Fibroblast of gingiva (primary cell): Measurements from ENCODE around the gene TOP2A.

ENCODE experiments used
- DNase-seq: peaks from one replicate; pipeline ENCODE4 v3.0.0-alpha.2; 2011; ENCODE audit warnings: low read depth

The TOP2A gene

DNA sequence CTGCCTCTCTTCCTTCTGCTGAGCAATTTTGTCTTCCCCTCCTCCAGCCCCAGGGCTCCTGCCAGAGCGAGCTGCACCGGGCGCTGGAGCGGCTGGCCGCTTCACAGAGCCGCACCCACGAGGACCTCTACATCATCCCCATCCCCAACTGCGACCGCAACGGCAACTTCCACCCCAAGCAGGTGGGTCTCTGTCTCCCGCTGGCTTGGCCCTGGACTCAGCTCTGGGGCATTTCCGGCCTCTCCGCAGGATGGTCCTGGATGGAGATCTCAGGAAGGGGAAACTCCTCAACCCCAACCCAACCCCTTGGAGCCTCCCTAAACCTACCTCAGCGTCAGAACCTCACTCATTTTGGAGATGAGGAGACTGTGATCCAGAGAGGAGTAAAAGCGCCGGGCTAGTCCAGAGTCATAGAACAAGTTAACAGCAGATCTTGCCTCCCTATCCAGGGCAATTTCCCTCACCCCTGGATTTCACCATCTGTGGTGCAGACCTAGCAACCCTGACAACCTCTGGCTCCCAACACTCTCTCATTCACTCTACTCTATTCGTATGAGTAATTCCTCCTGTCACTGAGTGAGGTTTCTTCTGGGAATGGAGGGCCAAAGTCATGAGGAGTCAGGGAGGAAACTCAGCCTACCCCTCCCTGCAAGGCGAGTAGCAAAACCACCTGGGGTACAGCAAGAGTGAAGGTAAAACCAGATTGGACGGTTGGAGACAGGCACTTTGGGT, 36.4 kb upstream of the TOP2A start:
- DNase-seq = peak; percentile 53

DNA sequence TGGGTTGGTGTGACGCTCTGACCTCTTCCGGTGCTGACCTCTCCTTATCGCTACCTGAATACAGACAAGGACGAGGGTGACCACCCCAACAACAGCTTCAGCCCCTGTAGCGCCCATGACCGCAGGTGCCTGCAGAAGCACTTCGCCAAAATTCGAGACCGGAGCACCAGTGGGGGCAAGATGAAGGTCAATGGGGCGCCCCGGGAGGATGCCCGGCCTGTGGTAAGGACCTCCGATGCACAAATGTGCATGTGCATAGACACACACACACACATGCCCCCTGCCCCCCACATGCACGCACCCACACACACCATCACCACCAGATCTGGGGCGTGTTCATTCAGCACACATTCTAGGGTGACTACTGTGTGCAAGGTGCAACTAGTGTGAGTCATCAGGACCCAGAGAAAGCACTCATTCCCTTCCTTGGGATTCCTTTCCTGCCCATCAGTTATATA, 35.3 kb upstream of the TOP2A start:
- DNase-seq = peak; percentile 50

DNA sequence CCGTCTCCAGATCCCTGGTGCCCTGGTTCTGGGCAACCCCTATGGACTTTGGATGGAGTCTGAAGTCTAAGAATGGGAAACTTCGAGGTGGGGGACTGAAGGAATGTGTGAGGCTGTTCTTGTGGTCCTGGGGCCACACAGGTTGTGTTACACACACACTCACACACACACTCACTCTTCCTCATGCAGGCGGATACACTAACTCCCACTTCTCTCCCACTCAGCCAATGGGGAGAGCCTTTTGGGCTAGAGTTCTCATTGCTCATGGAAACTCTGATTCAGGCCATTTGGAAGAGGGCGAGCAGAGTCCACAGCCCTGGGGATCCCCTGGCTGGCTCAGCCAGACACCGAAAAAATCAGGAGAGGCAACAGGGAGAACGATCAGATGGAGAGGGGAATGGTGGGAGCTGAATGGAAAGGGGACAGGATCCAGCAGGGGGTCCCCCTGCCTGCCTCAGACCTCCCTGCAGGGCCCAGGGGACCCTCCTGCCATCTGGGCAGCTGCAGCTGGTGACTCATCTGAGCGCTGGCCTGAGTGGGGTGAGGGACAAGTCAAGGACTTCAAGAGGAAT, 34.6 kb upstream of the TOP2A start:
- peak; percentile 93 for DNase-seq

- DNase-seq = peak; percentile 97
Measured at GRCh38 chr17:40451420-40451819, 33.7 kb upstream of the TOP2A start.

DNA sequence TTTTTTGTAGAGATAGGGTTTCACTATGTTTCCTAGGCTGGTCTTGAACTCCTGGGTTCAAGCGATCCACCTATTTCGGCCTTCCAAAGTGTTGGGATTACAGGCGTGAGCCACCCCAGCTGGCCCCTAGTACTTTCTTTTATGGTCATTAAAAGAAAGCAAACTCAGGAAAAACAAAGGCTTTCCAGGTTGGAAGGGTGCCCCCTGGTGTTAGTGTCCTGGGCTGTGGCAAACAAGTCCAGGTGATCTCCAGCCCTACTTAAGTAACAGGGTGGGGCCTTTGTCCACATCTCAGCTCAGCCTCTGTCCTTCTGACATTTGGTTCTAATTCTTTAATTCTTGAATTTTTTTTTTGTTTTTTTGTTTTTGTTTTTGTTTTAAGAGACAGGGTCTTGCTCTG, 32.5 kb upstream of the TOP2A start:
- peak; percentile 61 for DNase-seq

DNA sequence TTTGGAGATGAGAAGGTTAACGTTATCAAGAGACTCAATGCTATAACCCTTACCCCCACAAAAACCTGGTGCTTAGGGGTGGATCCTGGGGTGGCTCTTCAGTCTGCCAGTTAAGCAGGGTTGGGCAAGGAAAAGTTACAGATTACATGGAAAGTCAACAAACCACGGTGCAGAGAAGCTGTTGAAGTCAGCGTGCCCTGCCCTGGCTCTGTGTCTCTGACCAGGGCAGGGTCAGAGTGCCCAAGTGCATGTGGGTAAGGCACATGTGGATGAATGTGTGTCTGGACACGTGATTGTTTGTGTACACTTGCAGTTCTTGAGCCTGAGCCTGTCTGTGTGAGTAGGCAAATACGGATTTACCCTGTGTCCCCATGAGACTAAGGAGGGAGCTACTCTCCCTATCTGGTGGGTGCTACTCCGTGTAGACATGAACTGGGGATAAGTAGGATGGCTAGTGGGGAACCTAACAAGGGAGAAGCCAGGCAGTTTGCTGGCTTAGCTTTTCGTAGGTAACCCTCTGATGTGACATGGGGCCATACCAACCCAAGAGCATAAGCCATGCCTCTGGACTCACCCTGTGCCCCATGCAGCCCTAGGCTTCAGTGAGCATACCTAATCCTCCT, 31.1 kb upstream of the TOP2A start:
- DNase-seq = peak; percentile 73

DNA sequence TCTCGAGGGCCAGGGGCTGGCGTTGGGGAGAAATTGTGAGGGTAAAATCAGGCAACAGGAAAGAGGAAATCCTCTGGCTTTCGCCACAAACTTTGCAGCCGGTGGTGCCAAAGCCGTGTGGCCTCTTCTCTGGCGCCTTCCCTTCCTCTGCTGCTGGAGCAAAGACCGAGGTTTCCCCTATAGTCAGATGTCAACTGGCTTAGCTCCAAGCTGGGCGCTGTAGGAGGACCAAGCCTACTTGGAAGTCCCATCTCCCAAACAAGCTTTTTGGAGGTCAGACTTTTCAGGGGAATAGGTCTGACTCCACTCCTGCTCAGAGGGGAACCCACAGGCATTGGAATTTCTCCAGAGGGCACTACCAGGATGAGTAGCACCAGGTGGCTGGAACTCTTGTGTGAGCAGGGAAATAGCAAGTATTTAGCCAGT, 30.5 kb upstream of the TOP2A start:
- peak; percentile 67 for DNase-seq

- peak; percentile 21 for DNase-seq
Measured at GRCh38 chr17:40447806-40448205, 30.1 kb upstream of the TOP2A start.

DNA sequence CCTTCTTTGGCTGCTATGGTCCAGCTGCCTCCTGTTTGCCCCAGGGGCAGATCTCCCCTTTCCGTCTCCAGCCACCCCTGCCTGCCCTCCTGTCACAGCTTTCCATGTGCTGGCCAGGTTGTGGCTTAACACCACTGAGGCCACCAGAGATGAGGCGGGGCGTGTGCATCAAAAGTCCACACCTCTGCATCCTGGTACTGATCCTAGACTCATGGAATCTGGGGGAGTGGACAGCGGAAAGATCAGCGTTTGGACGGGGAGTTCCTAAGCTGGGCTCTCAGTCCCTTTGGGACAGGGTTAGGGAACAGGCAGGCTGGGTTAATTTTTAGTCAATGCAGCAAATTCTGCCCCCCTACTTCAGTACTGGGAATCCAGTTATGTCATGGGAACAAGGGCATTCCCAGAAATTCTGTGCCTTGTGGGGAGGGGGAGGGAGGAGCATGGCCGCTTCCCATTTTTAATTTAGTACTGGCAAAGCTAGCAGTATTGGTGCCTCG, 29.5 kb upstream of the TOP2A start:
- DNase-seq = peak; percentile 49

- DNase-seq = peak; percentile 63
Measured at GRCh38 chr17:40445751-40446468, 28.2 kb upstream of the TOP2A start.

DNA sequence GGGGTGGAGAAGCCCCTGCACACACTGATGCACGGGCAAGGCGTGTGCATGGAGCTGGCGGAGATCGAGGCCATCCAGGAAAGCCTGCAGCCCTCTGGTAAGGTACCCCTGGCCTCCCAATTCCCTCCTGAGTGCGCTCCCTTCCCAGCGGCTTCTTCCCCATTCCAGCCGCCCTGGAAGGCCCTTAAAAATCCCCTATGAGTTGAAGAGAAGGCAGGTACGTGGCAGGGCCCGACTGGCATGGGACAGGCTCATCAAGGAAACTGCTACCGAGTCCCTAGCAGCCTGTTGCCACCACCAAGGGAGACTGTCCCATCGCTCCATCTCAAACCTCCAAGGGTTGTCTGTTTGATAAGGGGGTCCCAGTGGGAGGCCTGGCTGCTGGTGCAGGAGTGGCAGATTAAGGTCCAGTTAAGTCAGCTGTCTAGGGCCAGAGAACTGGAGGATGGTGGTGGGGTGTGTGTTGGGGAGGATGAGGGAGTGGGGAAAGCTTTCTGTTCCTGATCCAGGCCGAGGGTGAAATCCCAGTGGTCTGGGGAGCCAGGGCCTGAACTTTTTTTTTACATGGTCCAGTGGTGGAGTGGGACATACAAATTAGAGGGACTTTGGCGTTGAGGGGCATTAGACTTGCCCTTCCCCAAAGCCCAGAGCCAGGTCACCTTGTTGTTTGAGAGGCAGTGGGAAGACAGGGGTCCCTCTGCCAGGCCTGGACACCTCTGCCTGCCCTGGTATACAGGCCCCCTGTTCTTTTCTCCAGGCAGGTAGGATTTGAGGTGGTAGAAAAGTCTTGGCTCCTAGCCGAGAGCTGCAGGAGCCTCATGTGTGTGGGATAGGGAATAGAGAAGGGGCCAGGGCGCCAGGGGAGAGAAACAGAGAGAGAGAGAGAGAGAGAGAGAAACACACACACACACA, 26.5 kb upstream of the TOP2A start:
- peak; percentile 45 for DNase-seq

DNA sequence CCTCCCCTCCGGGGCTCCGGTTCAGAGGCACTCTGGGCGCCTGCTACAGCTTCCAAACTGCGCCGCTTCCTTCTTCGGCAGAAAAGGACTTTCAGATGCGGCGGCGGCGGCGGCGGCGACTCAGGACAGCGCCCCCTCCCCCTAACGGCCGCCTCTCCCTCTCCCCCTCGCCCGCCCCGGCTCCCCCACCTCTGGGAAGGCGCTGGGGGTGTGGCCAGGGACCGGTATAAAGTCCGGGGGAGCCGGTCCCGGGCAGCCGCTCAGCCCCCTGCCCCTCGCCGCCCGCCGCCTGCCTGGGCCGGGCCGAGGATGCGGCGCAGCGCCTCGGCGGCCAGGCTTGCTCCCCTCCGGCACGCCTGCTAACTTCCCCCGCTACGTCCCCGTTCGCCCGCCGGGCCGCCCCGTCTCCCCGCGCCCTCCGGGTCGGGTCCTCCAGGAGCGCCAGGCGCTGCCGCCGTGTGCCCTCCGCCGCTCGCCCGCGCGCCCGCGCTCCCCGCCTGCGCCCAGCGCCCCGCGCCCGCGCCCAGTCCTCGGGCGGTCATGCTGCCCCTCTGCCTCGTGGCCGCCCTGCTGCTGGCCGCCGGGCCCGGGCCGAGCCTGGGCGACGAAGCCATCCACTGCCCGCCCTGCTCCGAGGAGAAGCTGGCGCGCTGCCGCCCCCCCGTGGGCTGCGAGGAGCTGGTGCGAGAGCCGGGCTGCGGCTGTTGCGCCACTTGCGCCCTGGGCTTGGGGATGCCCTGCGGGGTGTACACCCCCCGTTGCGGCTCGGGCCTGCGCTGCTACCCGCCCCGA, 25.7 kb upstream of the TOP2A start, which contains the start of gene IGFBP4:
IGFBP4 (plus strand) TSS at position 255 of the 792 bp plus-strand sequence; CDS start at position 541, 286 bp downstream.
- peak; percentile 89 for DNase-seq

DNA sequence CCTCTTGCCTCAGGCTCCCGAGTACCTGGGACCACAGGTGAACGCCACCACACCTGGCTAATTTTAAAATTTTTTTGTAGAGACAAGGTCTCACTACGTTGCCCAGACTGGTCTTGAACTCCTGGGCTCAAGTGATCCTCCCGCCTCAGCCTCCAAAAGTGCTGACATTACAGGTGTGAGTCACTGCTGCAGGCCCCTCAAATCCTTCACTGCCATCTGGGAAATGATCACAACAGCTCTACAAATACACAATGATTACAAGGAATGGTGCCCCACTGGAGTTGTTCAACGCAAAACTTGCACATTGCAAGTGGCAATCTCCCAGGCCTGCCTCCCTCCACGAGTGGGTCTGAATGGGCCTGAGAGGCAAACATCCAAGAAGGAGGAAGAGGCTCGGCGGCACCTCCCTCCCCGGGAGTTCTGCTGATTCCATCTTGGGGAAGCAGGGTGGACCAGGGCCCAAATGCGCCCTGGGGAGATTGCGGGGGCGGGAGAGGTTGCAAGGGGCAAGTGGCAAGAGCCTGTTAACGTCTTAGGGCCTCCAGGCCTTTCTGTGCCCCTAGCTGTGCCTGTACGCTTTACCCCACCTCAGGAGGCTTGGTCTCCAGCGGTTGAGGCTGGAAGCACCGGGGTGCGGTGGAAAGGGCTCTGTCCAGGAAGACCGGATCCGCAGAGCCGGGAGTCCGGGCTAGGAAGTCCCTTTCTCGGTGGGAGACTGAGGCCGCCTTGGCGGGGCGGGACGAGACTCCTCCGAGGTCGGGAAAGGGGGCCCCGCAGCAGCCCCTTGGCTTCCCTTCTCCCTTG, 24.9 kb upstream of the TOP2A start:
- peak; percentile 62 for DNase-seq

- no peak for DNase-seq
Measured at GRCh38 chr17:40440166-40440565, 22.5 kb upstream of the TOP2A start.

DNA sequence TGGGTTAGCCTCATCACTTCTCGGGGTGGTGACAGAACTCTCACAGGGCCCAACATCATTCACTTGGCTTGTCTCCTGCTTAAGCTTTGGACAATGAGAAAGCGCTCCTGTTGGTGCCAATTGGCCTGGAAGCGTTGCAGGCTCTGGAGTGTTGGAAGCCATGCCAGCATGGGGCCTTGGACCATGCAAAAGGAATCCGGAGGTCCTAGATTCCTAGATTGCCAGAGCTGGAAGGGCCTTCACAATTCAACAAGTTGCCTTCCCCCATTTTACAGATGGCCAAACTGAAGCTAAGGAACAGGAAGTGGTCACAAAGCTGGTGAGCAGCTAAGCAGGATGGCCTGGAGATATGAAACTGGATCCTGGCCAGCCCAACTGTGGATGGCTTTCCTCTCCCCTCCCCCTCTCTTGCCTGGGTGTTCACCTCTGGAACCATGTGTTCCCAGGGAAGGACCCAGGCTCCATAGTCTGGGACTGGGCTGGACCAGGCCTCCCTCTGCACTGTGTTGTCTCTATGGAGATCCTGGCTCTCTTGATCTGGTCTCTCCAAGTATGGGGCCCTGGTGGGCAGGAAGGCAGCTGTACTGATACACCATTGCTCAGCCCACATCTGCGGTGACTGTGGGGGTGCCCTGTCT, 19.5 kb upstream of the TOP2A start:
- DNase-seq = no peak

- no peak for DNase-seq
Measured at GRCh38 chr17:40436636-40437035, 18.9 kb upstream of the TOP2A start.

DNA sequence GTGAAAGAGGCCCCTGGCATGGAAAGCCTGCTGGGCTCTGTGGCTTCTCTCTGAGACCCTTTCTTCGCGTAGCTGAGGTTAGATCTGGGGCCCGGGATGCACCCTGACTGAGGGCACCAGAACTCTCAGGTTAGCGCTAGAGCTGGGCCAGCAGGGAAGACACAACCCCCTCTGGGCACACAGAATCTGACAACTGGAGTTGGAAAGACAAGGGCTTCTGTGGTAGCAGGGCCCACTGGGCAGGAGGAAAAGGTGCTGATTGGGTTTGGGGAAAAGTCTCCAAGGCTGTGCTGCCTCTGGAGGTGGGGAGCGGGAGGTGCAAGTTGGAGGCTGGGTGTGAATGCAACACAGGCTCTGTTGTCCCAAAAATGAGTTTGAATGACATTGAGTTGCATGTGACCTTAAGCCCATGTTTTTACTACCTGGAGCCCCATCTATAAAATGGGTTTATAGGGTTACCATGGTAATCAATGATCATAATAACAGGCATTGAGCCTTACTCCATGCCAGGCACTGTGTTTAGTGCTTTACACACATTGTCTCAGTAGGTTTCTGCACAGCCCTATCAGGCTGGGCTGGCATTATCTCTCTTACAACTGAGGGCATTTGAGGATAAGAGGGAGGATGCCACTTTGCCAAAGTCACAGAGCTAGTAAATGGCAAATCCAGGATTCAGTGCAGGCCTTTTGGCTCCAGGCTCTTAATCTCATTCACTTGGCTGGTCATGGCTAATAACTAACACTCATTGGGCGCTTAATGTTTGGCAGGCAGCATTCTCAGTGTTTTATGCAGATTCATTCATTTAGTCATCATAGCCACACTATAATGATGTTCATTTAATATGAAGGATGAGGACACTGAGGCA, 16.1 kb upstream of the TOP2A start:
- no peak for DNase-seq
